HG03460 (cell line): Measurements from ENCODE around the gene DBH.

Experiments
- ATAC-seq: cut with Tn5 transposase; IDR thresholded peaks from one replicate; pipeline ENCODE4 v1.9.1; 2021; ENCODE audit not compliant: unreplicated experiment

Gene DBH

GRCh38 chr9:133681658-133682306 is 45.6 kb downstream of the DBH start:
- ATAC-seq, result no peak

DNA sequence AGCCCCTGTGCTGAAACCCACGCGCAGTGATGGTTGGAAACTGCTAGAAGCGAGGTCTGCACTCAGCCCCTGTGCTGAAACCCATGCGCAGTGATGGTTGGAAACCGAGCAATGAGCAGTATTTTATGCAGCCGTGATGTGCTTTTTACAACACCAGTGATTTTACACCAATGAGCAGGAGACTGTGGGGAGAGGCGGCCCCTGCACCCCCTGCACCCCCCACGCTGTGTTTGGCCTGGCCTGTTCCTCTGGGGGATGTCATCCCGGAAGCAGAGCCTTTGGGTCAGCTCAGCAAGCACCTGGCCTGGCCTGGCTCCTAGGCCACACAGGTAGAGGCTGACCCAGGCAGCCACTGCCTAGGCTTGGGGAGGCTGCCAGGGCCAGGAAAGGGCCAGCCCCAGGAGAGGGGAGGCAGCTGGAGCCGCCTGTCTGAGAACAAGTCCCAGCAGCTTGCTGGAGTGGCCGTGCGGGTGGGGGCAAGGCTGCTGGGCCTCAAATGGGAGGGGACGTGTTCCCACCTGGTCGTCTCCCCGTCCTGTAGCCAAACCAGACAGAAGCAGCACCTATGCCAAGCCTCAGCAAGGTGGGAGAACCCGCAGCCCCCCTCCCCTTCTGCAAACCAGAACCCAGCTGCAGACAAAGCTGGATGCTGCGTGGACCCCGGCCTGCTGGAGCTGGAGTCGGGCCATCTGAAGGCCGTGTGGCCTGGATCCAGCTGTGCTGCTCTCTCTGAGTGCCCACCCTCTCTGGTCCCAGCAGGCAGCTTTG is 46.8 kb downstream of the DBH start:
- ATAC-seq, result no peak

DNA sequence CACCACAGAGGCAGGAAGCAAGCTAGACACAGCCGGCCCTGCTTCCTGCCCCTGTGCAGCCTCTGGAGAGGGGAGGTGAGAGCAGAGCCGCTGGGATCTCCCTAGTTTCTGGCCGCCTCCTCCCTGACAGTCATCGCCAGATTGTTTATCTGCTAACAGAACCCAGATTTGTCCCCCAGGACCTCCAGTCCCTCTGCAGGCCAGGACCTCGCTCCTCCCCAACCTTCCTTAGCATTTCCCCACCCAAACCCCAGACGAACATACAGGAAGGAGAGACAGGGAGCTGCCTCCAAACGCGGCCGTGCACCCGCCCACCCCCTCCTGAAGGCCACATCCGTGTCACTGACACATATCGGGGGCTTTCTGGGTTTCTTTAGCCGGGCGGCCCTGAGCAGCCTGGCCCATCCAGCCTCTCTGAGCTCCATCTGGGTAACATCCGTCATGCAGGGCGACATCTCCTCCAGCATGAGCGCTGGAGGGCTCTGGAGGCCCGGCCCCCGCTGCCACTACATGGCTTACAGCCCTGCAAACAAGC is 47.5 kb downstream of the DBH start:
- no peak for ATAC-seq

GRCh38 chr9:133684121-133684935 is 48.2 kb downstream of the DBH start:
- no peak for ATAC-seq

DNA sequence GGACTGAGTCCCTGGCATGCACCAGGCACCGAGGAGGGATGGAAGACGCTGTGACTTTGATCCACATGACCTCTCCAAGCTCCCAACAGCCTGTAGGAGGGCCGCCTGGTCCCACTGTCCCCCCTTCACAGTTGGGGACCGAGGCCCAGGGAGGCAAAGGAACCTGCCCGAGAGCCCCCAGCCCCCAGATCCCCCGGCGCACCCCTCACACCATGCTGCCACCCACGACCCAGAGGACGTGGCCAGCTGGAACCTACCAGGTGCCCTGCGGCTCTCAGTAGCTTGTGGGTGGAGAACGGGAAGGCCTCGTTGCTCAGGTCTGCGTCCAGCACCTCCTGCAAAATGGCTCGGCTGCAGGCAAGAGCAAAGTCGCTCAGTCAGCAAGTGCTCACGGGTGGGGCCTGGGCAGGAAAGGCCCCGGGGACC is 48.8 kb downstream of the DBH start:
- no peak for ATAC-seq

GRCh38 chr9:133685653-133686609 is 49.8 kb downstream of the DBH start:
- no peak for ATAC-seq

GRCh38 chr9:133686642-133687575 is 50.7 kb downstream of the DBH start:
- ATAC-seq, result no peak

- no peak for ATAC-seq
Measured at GRCh38 chr9:133687856-133688761, 51.9 kb downstream of the DBH start.

DNA sequence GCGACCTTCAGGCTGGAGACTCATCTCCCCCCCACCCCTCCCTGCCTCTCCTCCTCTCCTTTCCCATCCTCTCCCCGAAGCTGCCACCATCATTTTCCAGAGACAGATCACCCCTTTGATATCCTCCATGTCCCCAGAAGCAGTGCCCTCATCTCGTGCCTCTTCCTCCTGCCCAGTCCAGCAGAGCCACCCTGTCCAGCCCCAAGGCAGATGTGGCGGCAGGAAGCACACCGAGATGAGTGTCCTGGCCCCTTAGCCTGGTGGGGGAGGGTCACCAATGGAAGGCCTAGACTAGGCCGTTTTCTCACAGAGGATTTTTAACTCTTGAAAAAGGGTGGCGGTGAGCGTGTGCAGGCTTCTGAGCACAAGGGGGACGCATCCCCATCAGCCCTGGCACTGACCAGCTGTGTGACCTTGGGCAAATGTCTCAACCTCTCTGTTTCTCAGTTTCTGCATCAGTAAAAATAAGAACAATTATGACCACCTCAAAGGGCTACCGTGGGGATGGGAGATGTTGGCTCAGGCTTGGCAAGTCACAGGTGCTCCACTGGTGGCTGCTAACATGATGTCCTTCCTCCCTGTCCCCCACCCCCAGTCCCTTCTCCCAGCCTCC is 53.1 kb downstream of the DBH start:
- no peak for ATAC-seq

GRCh38 chr9:133690081-133690561 is 54.0 kb downstream of the DBH start:
- no peak for ATAC-seq

DNA sequence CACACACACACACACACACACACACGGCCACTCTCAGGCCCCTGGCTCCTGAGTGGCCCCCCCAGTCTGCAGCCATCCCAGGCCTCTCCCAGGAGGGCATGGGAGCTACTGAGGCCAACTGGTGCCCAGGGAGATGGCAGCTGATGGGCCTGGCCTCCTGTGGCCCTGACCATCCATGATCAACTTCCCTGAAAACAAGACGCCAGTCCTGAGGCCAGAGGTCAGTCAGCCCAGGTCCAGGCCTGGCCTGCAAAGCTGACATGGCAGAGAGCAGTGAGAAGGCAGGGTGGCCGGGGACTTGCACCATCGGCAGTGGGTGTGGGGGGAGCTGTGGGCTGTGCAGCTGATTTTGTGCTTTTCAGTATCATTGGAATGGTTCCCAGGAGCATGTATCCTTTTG is 55.0 kb downstream of the DBH start:
- ATAC-seq, result no peak

GRCh38 chr9:133691626-133692363 is 55.6 kb downstream of the DBH start:
- no peak for ATAC-seq

DNA sequence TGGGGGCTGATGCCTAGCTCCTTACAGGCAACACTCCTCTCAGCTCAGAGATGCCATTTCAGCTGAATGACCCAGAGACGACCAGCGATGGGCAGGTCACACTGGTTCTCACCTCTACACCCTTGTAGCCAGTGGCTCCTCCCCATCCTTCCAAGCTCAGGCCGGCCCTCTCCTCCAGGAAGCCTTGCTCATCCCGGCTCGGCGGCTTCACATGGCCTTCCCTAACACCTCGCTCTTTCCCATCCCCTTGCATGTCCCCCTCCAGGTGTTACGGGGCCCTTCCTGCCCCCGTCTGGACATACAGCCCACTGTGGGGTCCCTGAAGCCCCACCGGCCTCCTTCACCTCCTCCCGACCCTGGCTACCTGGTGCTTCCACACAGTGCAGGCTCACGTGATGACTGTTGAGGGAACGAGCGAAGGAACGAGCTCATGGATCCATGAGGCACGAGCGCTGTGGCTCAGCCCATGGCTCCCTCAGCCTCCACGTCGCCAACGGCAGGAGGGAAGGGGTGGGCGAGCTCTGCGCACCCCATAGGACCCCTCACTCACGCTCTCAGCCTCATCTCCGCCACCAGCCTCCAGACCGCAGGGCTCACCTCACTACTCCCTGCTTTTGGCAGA is 56.3 kb downstream of the DBH start:
- no peak for ATAC-seq

DNA sequence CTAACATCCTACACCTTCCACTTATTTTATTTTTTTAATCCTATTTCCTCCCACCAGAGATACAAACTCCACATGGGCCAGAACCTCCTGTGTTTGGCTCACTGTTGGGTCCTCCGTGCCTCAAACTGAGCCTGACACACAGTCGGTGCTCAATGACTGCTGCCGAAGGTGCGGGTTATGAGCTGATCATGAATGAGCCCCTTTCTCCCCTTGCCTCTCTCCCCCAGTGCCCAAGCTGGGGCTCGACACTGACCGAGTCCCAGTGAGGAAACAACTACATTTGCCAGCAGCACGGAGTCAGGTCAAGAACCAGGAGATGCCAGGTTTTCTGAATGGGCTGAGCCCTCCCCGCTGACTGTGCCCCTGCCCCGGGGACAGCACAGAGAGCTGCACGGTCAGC is 57.0 kb downstream of the DBH start:
- no peak for ATAC-seq

- no peak for ATAC-seq
Measured at GRCh38 chr9:133693703-133694529, 57.8 kb downstream of the DBH start.

- ATAC-seq, result no peak
Measured at GRCh38 chr9:133694686-133695085, 58.5 kb downstream of the DBH start.
